Measurements from ENCODE around the gene VAV3.

The VAV3 gene

DNA sequence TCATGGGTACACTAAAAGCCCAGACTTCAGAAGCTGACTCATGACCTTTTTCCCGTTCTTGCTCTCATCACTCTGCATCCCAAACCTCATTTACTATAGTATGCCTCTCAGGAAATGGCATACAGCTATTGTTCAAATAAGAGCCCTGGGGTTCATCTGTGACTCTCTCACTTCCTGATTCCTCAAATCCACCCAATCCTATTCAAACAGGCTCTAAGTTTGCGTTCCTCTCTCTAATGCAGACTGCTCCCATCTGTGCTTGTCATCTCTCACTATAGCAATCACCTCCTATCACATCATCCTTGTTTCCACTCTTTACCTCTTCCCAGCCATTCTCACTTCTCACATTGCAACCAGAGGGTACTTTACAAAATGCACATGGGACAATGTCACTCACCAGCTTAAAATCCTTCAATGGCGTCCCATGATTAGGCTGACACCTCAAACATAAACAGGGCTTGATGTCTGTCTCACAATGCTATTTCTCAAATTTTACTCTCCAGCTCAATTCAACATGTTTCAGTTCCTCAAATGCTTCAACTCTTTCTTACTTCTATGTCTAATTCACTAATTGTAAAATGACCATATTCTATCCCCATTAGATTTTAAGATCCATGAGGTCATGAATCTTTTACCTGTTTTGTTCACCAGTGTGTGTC, 415.7 kb downstream of the VAV3 start:
- no peak for DNase-seq

GRCh38 chr1:107548276-107548675, 416.7 kb downstream of the VAV3 start:
- DNase-seq: no peak

- DNase-seq: no peak
These were observed 417.4 kb downstream of the VAV3 start for GRCh38 chr1:107547363-107548155.

- DNase-seq: no peak
These were observed 418.4 kb downstream of the VAV3 start for GRCh38 chr1:107546576-107546975.

GRCh38 chr1:107545879-107546278, 419.1 kb downstream of the VAV3 start:
- DNase-seq: no peak

GRCh38 chr1:107545056-107545577, 419.9 kb downstream of the VAV3 start:
- DNase-seq: no peak

DNA sequence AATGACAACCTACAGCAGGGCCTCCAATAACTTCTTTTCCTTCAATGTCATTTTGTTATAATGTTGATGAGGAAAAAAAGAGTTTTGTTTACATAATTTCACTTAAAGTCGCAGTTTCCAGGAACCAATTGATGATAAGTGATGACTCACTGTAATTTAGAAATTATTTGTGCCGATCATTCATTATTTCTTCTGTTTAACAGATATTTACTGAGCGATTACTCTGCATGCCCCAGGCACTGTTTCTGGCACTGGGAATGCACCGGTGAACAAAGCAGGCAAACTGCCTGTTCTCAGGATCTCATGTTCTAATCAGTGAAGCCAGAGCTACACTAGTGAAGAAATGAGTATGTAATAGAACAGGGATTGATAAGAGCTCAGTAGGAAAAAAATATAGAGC, 420.7 kb downstream of the VAV3 start:
- DNase-seq: no peak

DNA sequence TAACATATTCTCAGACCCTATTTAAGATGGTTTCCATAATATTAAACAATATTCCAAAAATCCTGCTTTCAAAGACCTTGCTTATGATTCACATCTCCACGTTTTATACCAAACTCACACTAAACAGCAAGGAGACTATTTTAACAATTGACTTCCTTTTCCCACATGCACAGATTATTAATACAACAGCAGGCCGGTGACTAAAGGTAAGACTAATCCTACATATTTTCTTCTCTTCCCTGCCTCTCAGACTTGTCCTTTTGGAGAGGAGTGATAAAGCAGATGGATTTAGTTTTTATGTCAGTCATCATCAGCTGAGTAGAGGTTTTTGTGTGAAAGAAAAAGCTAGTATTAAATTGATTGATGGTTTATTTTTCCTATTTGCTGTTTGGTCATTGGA, 423.6 kb downstream of the VAV3 start:
- DNase-seq: no peak

DNA sequence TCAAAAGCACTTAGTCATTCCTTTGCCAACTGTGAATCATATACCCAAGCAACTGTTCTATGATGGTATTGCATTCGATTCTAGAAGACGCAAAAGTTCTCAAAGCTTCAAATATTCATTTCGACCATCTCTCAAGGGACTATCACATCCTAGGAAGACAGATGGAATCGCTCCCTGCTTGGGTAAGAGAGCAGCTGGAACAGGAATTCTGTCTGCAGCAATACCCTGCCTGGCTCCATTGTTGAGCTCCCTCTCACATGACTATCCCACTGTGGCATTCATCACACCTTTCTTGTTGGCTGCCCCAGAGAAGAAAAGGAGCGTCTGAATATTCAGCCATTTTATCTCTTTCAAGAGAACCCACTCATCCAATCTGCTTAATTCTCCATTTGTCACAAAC, 426.5 kb downstream of the VAV3 start:
- no peak for DNase-seq

DNA sequence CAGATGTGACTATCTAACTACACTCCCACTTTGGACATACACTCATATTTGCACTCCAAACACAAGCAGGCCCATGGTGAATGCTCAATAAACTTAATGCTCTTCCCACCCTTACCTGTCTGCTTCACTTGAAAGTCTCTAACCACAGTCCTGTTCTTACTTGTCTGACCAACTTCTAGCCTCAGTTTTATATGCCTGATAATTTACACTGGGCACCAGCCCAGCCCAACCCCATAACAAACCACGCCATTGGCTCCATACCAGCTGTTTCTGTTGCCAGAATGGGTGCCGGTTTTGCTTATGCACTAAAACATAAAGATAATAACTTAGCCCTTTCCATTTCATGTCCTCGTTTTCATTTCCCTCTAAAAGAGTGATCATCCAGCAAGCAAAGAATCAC, 428.7 kb downstream of the VAV3 start:
- DNase-seq: no peak

GRCh38 chr1:107535091-107535490, 429.9 kb downstream of the VAV3 start:
- DNase-seq: no peak

GRCh38 chr1:107534632-107535031, 430.3 kb downstream of the VAV3 start:
- no peak for DNase-seq

GRCh38 chr1:107533436-107533835, 431.5 kb downstream of the VAV3 start:
- no peak for DNase-seq

DNA sequence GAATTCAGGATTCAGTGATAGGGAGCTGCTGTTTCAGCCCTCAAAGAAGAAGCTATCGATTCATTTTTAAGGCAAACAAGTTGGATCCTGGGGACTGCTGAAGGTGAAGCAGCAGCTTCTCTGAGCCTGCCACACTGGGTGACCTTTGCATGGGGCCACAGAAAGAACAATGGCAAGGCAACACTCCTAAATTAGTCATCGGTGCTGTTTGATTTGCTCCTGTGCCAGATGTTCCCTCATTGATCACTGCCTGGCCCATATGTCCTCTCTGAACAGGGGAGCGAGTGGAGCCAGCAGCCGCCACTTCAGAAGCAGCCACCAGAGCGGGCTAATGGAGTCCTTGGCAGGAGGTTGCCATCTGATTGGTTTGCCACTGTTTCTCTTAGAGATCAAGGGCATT, 432.7 kb downstream of the VAV3 start:
- no peak for DNase-seq

- DNase-seq: no peak
These were observed 433.7 kb downstream of the VAV3 start for GRCh38 chr1:107531065-107531908.

DNA sequence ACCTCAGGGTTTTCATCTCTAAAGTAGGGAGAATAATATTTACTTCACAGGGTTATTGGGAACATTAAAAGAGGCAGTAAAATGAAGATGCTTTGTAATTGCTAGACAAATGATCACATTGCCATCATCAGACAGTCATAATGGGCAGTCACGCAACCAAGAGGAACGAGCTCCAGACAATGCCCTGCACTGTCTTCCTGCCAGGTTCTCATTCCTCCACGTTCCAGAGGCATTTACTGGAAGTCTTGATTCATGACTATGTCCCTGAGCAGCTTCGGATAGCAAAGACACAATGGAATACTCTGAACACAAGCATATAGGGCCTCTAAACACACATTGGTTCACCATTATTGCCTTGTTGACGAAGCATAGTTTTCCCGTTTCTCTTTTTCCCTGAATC, 434.4 kb downstream of the VAV3 start:
- no peak for DNase-seq

- no peak for DNase-seq
These were observed 435.4 kb downstream of the VAV3 start for GRCh38 chr1:107529511-107530149.

- DNase-seq: no peak
These were observed 438.3 kb downstream of the VAV3 start for GRCh38 chr1:107526524-107527198.

GRCh38 chr1:107525961-107526360, 439.0 kb downstream of the VAV3 start:
- DNase-seq: no peak

GRCh38 chr1:107525145-107525544, 439.8 kb downstream of the VAV3 start:
- no peak for DNase-seq

GRCh38 chr1:107524301-107524700, 440.7 kb downstream of the VAV3 start:
- DNase-seq: no peak

- no peak for DNase-seq
These were observed 441.2 kb downstream of the VAV3 start for GRCh38 chr1:107523736-107524135.

Data from NCI-H1436 treated with DMSO at 0.1 percent for 48 hours (cell line).